Fibroblast of mammary gland (primary cell): ENCODE measurements around the gene ZBTB34.

ENCODE experiments used
- DNase-seq: peaks from one replicate; pipeline ENCODE4 v3.0.0-alpha.2; 2010; ENCODE audit warnings: low read depth
- H3K4me3 ChIP-seq: 2 replicates; pipeline ENCODE4 v1.5.1; 2011; ENCODE audit warnings: low read depth, mild to moderate bottlenecking, low read length, moderate library complexity; ENCODE audit not compliant: control insufficient read depth
- CTCF ChIP-seq: conservative IDR thresholded peaks from 2 replicates; pipeline ENCODE4 v1.5.1; 2011; ENCODE audit warnings: low read depth, low read length, inconsistent platforms; ENCODE audit not compliant: control insufficient read depth, insufficient read depth

Gene ZBTB34

DNA sequence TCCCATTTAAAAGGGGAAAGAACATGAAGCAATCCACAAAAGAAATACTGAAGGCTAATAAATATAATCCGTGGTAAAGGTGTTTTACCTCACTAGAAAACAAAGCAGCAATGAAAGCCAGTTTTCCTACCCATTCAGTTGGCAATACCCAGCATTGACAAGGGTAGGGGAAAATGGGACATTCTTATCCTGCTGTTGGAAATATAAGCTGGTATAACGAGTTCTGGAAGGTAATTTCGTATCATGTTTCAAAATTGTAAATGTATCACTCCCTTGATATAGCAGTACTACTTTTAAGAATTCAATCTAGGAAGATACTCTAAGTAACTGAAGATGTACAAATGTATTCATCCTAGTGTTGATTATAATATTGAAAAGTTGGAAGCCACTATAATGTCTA, 31.2 kb downstream of the ZBTB34 start:
- TF ChIP-seq CTCF, result no peak
- H3K4me3 ChIP-seq, result no peak overlapping the region
- DNase-seq, result no peak

DNA sequence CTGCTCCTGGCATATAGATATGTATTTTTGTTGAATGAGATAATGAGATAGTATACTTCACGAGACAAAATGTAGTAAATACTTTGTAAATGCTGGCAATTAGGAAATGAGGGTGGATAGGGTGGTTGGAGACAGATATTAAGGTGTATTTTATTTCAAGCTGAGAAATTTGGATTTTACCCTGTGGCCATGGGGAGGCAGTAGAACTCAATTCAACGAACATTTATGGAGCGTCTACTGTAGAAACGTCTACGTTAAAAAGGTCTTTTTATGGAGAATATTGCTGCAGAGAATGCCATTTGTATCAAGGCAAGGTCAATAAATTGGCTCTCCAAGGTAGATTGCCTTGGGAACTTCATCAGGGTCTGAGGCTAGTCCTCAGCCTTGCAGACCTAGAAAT, 32.6 kb downstream of the ZBTB34 start:
- no peak for DNase-seq
- H3K4me3 ChIP-seq, result no peak overlapping the region
- TF ChIP-seq CTCF, result peak; percentile 32

DNA sequence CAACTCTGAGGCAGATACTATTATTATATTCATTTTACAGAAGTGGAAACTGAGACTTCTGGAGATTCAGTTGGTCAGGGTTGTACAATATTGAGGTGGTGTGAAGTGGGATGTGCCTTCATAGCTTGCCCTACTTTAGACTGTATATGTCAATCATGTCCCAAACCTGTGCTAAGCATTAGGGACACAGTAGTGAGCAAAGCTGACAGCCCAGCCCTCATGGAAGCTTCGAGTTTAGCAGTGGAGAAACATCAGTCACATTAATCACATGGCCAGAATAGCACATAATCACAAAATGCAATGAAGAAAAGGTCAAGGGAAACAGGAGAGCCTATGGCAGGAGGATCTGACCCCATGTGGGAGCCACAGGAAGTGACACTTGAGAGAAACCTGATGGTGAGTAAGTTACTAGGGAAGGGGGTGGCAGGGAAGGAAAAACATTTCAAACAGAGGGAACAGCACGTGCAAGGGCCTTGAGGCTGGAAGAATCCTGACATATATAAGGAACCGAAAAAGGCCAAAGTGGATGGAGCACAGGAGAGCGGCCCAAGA, 33.7 kb downstream of the ZBTB34 start:
- no peak overlapping the region for H3K4me3 ChIP-seq
- no peak for TF ChIP-seq CTCF
- peak; percentile 13 for DNase-seq

DNA sequence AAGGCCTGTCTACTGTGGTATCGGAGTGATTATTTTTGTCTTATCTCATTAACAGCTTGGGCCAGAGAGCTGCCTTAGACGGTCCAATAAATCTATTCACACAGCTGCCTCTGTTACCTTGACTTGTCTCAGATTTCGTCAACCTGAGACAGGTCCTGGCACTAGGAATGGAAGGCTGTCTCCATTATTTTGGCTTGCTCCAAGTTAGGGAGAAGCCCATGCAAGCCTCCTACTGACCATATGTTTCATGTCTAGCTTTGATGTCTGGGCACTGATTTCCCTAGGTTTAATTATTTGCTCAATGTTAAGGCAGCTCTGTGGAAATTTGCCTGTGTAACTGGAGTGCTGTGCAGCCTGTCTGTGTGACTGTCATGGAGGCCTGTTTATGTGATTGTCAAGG, 41.8 kb downstream of the ZBTB34 start:
- no peak overlapping the region for H3K4me3 ChIP-seq
- TF ChIP-seq CTCF, result no peak
- DNase-seq, result no peak

DNA sequence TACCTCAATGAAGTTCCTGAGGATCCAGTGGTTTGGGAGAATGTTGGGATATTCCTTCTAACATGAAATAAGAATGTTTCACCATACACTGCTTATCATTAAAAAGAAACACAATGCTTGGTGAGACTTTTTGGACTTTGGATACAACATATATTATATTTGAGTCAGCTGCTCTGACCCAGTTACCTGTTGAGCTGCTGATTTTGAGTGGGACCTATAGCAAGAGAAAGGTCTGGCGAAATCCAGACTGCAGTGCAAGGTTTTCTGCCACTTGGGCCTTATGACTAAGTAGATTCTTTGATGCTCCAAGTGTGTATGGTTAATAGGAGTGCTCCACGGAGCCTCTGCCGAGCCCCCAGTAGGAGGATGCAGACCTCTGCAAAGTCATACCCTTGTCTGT, 44.1 kb downstream of the ZBTB34 start:
- no peak for TF ChIP-seq CTCF

GRCh38 chr9:126906091-126906490, 45.7 kb downstream of the ZBTB34 start:
- no peak for TF ChIP-seq CTCF
- H3K4me3 ChIP-seq, result no peak overlapping the region
- DNase-seq, result no peak

More for the DNA sequence above, 44.1 kb downstream of the ZBTB34 start:
- no peak for DNase-seq
- no peak overlapping the region for H3K4me3 ChIP-seq

DNA sequence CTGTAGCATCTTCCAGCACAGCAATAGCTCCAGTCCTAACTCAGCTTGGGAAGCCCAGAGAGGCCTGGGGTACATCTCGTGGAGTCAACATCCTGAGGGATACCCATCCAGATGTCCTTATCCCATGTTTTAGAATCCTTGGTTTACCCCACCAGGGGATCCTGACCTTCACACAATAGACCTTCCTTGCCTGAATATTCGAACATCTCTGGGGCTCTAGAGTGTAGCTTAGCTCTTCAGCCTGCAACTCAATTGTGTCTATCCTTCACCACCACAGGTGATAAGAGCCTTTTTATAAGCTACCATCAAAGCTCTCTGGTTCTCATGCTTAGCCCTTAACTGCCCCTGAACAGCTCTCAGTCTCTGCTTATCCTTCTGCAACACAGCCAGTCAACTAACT, 46.6 kb downstream of the ZBTB34 start:
- no peak for DNase-seq
- no peak for TF ChIP-seq CTCF
- no peak overlapping the region for H3K4me3 ChIP-seq
